Stimulated activated CD8-positive, alpha-beta memory T cell treated with anti-CD3 and anti-CD28 coated beads, Interleukin-12 subunit alpha, Interleukin-12 subunit beta, amount 100 ng/mL, for 24 hours (primary cell): ENCODE measurements around the gene ANKRD18A.
"Not testable (repeated sequence)": the region's sequence is repeated elsewhere in the genome, so short reads cannot be mapped to it uniquely, and the experiment has no call there.

Experiments
- DNase-seq: peaks from one replicate; pipeline ENCODE4 v3.0.0-alpha.2; 2020; ENCODE audit errors: extremely low read depth

The ANKRD18A gene

DNA sequence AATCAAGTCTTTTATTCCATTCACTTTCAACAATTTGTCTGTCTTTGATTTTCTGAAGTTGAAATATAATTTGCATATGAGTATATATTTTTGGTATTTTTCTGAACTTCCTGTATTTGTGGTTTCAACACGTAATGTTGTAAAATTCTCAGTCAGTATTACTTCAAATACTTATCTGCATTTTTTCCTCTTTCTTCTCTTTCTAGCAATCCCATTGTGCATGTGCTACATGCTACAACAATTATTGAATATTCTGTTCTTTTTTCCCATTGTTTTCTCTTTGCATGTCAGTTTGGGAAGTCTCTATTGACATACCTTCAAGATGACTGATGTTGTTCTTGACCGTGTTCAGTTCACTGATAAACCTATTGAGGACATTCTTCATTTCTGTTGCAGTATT, 5.6 kb upstream of the ANKRD18A start:
- no peak for DNase-seq

DNA sequence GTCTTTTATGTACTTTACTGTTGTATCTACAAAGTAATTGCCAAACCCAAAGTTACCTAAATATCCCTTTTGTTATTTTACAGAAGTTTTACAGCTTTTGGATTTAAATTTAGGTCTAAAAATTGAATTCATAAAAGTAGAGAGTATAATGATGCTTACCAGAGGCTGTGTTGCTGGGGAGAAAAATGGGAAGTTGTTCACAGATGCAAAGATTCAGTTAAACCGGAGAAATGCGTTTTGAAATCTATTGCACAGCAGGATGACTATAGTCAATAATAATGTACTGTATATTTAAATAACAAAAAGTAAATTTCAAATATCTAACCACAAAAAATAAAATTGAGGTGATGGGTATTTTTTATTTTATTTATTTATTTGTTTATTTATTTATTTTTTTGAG, 2.6 kb upstream of the ANKRD18A start:
- no peak for DNase-seq

DNA sequence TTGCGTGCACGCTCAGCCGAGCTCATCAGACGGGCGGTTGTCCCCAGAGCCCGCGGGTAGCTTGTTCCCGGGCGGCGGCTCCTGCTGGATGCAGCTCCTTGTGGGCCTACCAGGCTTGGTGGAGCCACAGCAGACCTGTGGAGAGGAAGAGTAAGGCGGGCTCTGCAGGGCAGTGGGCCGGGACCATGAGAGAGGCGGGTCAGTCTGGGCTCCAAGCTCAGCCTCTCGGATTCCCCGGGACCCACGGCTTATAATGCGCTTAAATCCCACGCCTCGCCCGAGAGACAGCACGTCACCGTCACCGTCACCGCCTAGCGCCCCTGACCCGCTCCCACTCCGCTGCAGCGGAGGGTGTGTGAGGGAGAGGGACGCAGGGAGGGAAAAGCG, 1.9 kb upstream of the ANKRD18A start:
- DNase-seq: no peak

DNA sequence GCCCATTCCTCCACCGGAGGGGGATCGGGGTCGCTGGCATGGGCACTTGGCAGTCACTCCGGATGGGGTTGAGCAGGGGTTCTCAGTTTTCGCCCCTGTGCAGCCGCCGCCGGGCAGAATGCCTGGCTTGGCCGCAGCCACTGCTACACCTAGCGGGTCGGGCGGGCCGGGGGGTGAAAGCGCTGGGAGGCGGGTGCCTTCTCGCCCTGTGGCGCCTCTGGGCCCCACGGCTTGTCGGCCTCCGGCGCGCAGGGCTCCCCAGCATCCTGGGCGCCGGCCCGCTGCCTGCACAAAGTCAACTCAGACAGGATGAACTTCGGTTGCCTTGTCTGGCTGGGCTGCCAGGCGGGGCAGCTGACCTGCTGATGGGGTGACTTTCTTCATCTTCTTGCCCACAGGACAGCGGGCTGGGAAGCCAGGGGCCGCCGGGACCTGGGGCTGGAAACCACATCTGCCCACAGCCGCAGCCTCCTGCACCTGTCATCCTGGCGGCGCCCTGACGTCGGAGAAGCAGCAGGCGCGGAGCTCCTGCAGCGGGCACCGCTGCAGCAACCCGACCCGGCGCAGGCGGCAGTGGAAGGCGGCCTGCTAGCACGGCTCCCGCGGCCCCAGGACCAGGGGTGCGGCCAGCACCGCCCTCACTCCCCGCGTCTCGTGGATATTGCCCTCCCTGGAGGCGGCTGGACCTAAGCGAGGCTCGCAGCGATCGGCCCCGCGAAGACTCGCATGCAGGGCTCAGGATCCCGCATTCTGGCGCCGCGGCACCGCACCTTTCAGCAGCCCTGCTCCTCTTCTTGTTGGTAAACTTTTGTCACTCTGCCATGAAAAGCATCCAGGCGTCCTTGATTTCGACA, 1.3 kb upstream of the ANKRD18A start:
- DNase-seq: no peak

DNA sequence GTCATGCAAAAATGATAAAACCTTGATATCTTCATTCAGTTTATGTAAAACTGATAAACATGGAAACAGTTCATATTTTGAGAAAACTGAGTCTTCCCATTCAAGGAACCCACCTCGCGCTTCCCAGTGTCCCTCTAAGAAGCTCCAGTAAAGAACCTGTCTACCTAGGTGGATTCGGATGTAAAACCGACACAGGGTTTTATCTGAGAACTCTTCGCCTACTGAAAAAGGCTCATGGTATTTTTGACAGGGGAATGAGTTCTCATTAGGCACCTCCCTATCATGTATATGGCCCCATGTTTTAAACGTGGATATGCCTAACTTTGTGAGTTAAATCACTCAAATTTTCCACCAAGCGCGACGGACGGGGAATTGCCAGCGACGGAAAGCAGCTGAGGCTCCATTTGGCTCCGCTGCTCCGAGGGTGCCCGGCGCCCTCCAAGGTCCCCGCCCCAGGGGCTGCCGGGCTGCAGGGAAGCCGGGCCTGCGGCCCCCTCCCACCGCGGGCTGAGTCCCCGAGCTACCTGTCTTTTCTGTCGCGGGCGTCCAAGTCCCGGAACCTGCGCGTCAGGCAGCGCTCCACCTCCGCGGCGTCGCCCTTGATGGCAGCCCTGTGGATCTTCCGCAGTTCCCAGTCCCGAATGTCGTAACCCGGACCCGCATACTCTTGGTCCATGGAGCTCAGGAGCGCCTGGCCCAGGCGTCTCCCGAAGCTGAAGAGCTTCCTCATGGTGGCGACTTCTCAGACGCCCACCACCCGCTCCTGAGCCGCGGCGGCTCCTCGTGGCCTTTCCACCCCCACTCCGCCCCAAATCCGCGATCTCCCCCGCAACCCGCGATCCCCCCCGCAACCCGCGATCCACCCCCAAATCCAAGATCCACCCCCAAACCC, 594 bp downstream of the ANKRD18A start:
- DNase-seq: no peak

DNA sequence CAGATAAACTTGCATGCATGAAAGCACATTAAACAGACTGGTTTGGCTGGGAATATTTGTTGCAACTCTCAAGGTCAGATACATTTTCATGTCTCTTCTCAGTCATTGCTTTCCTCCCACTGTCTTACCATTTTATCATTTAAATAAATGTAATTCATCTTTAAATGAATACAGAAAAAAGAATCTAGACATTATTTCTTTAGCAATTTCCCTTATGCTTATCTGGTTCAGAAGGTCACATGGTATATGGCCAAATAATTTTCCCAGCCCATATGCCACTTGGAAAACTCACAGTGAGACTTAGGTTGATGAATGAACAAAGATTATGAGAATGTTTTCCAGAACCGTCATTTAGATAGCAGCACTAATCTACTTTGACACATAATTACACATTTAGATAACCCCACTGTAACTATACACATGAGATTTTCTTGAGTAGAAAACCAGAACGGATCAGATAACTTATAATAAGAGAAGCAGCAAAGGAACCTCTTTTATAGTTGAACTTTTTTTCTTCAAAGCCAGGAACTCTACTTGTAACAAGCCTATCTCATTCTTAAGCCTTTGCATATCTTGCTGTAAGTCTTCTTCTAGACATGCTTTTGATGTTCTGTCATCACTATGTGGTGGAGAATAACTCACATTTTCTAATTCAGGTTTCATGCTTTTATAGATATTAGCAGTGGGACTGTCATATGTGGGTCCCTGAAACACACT, 22.2 kb downstream of the ANKRD18A start:
- not testable (repeated sequence) for DNase-seq

DNA sequence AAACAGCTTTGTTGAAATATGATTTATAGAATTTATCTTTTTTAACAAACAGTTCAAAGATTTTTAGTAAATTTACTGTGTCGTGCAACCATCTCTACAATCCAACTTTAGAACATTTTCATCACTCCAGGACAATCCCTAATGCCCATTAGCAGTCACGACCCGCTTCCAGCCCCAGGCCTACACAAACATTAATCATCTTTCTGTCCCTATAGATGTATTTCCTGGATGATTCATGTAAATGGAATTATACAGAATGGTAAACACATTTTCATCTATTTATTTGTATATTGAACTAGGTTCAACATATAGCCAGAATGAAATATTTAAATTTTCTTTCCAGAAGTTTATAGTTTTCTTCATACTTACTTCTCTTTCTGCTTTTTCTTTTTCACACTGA, 25.3 kb downstream of the ANKRD18A start:
- not testable (repeated sequence) for DNase-seq

DNA sequence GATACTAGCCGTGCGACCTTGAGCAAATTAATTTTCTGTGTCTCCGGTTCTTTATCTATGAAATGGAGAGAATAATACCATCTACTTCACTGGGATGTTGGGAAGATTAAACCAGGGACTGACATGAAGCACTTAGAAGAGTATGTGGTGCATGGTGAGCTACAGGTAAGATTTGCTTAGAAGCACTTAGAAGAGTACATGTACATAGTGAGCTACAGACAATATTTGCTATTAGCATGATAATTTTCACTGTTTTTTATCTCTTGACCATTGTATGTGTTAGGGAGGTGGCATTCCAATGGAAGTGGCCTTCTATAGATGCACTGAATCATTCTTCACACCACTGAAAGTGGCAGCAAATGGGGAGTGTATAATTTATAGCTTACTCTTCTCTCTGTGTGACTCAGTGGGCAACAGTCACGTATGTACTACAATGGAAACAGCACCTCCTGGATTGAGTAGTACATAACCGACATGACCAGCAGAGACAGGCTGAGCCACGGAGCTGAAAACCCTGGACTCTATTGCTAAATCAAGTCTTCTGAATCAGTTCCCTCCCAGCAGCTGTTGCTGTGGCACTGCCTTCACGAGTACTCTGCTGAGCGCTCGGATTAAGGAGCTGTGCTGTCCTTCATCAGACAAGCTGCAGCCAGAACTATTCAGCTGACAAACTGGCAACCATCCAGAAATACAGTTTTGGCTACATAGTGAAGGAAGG, 28.9 kb downstream of the ANKRD18A start:
- not testable (repeated sequence) for DNase-seq

DNA sequence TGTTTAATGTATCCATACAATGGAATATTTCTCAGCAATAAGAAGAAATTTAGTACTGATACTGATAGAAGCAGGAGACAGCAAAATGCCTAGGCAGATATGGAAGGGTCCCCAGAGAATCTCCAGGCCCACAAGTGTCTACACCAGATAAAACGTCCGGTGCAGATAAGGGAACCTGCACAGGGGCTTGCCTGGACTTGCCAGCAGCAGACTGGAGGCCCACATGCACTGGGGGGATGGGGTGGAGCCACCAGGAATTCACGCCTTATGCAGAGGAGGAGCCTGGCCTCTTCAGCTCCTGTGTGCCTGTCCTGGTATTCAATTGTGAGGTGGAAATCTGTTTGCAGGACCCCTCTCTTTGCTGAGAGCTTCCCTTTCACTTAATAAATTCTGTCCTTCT, 36.6 kb downstream of the ANKRD18A start:
- not testable (repeated sequence) for DNase-seq

DNA sequence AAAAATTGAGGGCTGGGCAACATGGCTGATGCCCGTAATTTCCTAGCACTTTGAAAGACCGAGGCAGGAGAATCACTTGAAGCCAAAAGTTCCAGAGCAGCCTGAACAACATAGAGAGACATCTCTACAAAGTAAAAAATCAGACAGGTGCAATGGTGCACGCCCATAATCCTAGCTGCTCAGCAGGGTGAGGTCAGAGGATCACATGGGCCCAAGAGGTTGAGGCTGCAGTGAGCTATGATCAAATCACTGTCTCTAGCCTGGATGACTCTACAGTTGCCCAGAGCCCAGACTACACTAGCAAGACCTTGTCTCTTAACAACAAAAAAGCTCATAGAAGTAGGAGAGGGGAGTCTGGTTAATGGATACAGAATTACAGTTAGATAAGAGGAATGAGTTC, 40.3 kb downstream of the ANKRD18A start:
- DNase-seq: not testable (repeated sequence)

DNA sequence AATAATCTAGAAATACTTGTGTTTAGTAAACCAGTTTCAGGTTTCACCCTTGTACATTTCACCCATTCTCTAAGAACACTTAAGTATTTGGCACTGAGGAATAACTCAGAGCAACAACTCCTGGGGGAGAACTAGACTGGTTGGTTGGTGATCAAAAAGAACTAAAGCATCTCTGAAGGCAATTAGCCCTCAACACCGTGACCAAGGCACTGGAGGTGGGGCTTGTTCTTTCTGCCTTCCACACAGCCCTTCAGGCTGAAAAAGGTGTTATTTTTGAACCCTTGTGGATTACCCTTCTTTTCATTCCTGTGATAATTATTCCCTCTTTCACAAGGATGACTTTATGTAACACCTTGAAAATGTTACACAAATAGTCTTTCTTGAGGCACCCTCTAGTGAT, 44.2 kb downstream of the ANKRD18A start:
- not testable (repeated sequence) for DNase-seq

DNA sequence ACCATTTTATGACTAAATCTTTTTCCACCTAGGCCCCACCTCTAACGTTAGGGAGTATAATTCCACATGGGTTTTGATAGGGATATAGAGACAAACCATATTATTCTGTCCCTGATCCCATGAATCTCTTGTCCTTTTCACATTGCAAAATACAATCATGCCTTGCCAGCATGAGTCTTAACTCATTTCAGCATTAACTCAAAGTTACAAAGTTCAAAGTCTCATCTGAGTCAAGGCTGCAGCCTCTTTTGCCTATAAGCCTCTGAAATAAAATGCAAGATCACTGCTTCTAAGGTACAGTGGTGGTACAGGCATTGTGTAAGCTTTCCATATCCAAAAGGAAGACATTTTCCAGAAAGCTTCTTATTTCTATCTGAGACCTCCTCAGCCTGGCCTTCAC, 54.3 kb downstream of the ANKRD18A start:
- DNase-seq: not testable (repeated sequence)

DNA sequence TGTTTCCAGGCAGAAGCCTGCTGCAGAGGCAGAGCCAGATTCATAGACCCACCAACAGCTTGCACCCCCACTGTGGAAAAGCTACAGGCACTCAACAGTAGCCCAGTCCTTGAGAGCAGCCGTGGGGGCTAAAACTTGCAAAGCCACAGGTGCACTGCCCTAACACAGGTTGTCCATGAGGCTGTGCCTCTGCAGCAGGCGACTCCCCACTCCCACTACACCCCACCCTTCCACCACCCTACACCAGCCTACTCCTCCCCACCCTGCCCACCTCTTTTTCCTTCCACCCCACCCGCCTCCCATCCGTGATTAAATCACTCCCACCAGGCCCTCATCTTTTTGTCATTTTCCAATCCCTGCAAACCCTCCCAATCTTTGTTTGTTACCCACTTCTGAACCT, 55.2 kb downstream of the ANKRD18A start:
- not testable (repeated sequence) for DNase-seq

DNA sequence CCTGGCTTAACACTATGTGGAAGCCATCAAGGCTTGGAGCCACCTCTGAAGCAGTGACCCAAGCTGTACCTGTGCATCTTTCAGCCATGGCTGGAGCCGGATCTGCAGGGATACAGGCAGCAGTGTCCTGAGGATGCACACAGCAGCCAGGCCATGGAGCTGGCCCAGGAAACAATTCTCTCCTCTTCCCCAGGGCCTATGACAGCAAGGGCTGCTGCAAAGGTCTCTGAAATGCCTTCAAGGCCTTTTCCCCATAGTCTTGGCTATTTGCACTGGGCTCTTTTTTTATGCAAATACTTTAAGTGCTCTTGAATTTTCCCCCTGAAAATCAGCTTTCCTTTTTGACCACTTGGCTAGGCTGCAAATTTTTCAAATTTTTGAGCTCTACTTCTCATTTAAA, 56.5 kb downstream of the ANKRD18A start:
- not testable (repeated sequence) for DNase-seq

DNA sequence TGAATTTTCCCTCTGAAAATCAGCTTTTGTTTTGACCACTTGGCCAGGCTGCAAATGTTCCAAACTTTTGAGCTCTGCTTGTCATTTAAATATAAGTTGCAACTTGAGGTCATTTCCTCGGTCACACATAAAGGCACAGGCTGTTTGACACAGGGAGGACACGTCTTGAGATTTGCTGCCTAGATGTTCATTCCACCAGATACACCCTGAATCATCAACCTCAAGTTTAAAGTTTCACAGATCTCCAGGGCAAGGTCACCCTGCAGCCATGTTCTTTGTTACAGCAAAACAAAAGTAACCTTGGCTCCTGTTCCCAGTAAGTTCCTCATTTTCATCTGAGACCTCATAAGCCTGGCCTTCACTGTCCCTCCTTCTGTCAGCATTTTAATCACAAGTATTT, 59.3 kb downstream of the ANKRD18A start:
- DNase-seq: not testable (repeated sequence)

DNA sequence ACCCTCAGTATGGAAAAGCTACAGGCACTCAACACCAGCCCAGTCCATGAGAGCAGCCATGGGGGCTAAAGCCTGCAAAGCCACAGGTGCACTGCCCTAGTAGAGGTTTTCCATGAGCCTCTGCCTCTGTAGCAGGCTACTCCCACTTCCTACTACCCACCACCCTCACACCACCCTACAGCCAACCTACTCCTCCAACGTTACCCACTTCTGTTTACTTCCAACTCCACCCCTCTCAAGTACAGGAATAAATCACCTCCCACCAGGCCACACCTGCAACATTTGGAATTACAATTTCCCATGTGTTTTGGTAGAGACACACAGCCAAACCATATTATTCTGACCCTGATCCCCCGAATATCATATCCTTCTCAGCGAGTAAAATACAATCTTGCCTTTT, 61.2 kb downstream of the ANKRD18A start:
- not testable (repeated sequence) for DNase-seq

DNA sequence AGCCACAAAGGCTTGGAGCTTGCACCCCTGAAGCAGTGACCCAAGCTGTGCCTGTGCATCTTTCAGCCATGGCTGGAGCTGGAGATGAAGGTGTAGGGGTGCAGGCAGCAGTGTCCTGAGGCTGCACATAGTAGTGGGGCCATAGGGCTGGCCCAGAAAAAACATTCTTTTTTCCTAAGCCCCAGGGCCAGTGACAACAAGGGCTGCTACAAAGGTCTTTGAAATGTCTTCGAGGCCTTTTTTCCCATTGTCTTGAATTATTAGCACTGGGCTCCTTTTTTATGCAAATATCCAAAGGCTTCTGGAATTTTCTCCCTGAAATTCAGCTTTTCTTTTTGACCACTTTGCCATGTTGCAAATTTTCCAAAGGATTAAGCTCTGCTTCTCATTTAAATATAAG, 62.6 kb downstream of the ANKRD18A start:
- DNase-seq: not testable (repeated sequence)

DNA sequence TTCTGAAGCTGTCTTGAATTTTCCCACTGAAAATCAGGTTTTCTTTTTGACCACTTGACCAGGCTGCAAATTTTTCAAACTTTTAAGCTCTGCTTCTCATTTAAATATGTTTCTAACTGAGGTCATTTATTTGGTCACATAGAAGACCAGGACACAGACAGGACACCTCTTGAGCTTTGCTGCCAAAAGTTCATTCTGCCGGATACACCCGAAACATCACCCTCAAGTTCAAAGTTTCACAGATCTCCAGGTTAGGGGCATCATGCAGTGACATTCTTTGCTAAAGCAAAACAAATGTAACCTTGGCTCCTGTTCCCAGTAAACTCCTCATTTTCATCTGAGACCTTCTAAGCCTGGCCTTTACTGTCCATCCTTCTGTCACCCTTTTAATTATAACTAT, 65.4 kb downstream of the ANKRD18A start:
- DNase-seq: not testable (repeated sequence)

DNA sequence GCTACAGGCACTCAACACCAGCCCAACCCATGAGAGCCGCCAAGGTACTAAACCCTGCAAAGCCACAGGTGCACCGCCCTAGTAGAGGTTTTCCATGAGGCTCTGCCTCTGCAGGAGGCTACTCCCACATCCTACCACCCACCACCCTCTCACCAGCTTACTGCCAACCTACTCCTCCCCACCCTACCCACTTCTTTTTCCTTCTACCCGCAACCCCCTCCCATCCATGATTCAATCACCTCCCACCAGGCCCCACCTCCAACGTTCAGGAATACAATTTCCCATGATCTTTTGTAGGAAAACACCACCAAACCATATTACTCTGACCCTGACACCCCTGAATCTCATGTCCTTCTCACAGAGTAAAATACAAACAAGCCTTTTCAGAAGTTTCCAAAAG, 67.4 kb downstream of the ANKRD18A start:
- DNase-seq: not testable (repeated sequence)

DNA sequence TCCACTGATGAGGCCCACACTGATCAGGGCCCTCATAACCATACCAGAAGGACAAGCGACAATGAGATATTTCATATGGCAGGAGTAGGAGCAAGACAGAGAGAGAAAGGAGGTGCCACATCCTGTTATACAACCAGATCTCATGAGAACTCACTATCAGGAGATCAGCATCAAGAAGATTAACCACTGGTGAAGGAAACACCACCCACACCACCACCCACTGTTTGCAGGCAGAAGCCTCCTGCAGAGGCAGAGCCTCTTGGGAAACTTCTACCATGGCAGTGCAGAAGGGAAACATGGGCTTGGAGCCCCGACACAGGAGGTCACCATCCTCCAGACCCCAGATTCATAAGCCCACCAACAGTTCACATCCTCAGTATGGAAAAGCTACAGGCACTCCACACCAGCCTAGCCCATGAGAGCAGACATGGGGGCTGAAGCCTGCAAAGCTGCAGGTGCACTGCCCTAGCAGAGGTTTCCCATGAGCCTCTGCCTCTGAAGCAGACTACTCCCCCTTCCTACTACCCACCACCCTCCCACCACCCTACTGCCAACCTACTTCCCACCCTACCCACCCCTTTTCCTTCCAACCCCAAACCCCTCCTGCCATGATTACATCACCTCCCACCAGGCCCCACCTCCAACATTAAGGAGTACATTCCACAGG, 73.8 kb downstream of the ANKRD18A start:
- not testable (repeated sequence) for DNase-seq

DNA sequence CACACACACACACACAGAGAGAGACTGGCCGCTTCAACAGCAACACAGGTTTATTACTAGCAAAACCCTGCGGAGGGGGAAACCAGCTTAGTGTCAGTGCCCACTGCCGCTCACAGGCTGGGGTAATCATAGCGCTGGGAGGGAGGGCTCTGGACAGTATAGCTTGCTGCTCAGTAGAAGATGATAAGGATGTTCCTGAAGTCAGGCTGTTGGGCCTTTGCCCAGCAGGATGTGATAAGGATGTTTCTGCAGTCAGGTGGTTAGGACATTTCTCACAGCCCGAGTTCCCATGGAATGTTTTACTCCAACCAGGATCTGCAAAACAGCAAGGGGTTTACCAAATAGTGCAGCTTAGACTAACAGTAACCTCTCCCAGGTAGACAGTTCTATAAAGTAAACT, 79.9 kb downstream of the ANKRD18A start:
- not testable (repeated sequence) for DNase-seq
